DMS153 (cell line): Measurements from ENCODE around the gene TNFSF8.

Experiments used
- DNase-seq: peaks from one replicate; lab custom pipeline; 2025; lab: John Stamatoyannopoulos, UW

The TNFSF8 gene

DNA sequence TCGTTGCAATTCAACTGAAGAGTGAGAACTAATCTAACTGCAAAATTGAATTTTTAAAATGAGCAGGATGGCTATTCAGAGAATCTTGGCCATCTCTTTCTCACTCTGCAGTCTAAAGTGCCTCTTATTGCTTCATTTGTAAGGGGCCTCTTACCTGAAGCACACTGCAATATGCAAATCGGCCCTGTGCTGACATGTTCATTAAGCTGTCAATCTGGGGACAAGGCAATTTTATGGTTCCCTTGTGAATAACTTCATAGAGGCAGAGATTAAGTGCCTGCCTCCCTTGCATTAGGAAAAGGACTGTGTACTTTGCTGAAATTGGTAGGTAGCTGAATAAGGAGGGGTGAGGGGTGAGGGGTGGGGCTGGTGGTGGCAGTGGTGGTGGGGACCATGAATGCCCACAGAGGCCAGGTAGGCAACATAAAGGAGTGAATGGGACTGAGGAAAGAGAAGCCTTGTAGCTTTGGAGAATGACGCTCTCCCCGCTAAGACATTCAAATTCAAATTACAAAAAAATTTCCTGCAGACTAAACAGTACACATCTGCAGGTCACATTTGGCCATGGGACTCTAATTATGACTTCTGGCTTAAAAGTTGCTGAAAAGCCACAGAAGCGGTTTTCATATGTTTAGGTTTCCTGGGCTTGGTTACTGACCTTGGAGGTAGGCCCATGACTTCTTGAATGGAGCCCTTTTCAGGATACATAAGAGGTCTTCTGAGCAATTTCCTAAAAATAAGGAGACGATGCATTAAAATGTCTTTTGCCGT, 25.0 kb downstream of the TNFSF8 start:
- DNase-seq = peak; percentile 88

DNA sequence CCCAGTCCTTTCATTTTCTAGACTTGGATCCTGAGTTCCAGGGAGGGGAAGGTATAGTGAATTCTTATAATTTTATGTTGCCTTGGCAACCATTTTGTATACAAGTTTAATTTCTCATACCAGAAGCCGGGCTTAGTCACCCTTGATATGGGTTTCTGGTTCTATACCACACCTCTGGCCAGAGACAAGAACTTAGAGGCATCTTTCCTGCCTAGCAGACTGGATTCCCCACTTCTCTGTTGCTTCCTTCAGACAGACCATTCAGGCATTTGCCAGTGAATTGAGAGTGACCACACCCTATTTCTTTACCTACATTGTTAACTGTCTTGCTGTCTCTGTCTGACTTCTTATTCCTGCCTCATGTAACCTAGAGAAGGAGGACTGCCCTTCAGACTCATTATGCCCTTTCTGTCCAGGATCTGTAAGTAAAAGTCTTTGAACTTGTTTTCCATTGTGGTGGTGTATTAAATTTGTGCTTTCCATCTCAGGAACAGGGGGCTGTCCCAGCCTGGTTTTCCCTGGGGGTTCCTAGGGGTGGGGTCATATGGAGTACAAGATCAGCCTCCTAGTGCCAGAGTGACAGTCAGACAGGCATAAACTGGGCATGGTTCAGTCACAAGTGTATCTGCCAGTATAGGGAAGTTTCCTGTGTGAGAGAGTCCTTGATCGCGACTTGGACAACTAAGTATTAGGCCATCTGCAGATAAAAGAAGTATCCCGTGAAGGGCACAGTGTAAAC, 27.4 kb downstream of the TNFSF8 start:
- DNase-seq = no peak

DNA sequence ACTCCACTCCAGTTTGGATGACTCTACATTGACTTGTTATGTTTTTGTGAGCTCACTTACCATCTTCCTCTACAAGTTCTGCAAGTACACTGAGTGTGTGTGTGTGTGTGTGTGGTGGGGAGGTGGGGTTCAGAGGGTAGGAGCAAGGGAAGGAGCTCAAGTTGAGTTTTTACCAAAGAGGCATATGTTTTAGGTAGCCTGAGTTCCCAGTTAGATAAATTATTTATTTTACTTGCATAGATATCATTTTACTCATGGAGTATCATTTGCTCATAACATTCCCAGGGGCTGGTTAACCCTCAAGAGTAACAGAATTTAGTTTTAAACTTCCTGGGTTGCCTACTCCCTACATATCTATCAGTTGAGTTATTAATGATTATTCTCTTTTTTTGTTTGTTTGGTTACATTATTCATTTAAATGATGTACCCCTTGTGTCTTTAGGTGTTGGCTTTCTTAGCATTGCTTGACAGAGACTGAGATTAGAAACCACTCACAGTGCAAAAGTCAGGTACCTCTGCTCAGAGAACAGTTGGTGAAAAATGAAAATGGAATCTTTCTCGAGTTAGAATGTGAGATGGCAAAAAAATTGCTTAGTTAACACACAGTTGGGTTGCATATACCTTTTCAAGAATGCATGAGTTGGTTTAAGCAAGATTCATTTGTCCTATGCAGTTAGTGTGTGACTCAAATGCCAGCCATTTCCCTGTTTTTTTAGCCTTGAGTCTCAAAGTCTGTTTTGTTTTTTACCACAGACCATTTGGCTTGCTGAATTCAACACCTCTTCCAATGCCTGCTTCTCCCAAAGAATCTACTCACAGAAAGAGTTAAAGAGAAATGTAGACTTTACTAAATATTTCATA, 29.2 kb downstream of the TNFSF8 start:
- DNase-seq = no peak

DNA sequence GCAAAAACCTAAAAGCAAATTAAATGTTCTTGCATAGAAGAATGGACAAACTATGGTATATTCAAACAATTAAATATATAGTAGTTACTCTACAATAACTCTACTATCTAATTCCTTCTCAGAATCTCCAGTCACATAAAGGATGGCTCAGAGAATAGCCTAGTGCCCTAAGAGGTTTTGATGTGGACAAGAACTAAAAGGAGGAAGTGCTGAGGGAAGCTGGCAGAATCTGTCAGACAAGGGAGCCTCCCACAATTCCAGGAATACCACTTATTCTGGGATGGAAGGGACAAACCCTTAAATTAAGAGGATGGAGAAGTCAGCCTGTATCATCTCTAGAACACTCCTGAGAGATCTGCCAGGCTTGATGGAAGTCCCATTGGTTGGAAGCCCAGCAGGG, 30.4 kb downstream of the TNFSF8 start:
- DNase-seq = no peak

DNA sequence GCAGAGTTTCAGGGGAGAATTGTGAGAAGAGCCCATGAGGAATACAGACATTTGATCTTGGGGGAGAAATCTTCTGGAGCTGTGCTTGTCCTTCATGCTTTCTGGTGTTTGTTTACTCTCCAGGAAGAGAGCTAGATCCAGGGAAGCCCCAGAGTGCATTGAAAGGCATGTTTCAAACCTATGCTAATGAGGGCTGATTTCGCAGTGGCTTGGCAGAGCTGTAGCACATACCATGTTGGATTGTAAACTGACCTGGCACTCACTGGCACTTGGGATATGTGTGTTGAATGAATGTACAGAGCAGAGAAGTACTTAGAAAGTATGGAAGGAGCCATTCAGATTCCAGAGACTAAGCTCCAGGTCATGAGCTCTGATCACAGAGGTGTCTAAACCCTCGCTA, 30.9 kb downstream of the TNFSF8 start:
- peak; percentile 37 for DNase-seq

DNA sequence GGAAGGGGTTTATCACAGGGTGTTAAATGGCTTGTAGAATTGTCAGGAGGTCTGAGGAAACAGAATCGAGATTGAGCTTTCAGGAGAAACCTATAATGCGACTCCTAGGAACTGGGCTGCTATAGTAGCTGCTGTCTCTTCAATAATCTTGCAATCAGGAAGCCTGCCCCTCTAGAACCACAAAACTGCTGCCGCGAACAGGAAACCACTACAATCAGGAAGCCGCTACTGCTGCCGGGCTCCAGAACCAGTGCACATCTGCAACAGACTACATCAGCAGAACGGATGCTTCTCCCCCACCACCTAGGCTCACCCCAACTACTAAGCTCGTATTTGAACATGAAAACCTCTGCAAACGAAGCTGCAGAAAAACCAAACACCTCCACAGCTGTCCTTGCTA, 31.6 kb downstream of the TNFSF8 start:
- no peak for DNase-seq

DNA sequence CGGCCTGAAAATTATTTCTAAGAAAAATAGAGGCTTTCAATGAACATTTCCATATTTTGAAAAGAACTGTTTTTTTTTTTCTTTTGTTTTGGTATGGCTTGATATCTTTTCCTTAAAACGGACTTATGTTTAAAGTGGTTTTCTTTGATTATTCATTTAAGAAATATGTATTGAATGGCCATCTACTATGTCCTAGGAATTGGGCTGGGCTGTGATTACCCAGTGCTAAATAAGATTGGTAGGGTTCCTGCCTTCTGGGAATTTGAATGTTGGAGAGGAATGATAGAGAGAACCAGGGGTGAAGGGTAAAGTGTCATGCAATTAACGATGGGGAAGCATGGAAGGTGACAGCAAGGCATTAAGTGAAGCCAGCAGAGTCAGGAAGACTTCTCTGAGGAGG, 33.2 kb downstream of the TNFSF8 start:
- no peak for DNase-seq

DNA sequence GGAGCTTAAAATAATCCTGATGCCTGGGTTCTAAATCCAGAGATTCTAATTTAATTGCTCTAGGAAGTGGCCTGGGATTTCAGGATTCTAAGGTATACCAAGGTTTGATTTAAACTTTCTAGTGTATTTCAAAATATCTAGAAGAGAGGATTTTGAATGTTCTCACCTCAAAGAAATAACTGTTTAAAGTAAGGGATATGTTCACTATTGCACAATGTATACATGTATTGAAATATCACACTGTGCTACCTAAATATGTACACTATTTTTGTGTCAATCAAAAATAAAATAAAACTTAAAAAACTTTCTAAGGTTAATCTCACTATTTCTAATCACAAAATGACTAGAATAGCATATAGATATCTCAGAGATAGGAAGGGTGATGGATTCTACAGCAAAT, 34.0 kb downstream of the TNFSF8 start:
- DNase-seq = no peak

DNA sequence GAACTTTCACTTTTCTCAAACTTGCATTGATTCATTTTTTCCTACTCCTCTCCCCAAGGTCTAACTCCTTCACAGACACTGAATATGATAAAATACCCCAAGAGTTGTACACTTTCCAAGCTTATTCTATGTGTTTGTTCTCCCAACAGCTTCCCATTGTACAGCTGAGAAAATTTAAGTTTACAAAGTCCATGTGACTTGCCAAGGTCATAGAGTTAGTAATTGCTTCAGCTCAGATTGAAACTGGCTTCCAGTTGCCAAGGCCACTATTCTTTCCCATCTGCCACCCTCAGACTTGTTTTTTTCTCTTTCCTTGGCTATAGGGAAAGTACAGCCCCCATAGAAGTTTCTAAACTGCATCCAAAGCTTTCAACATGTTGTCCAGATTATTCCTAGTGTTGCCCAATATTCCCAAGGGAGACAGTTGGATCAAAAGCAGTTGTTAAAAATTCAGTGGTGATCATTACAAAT, 34.8 kb downstream of the TNFSF8 start:
- DNase-seq = no peak

DNA sequence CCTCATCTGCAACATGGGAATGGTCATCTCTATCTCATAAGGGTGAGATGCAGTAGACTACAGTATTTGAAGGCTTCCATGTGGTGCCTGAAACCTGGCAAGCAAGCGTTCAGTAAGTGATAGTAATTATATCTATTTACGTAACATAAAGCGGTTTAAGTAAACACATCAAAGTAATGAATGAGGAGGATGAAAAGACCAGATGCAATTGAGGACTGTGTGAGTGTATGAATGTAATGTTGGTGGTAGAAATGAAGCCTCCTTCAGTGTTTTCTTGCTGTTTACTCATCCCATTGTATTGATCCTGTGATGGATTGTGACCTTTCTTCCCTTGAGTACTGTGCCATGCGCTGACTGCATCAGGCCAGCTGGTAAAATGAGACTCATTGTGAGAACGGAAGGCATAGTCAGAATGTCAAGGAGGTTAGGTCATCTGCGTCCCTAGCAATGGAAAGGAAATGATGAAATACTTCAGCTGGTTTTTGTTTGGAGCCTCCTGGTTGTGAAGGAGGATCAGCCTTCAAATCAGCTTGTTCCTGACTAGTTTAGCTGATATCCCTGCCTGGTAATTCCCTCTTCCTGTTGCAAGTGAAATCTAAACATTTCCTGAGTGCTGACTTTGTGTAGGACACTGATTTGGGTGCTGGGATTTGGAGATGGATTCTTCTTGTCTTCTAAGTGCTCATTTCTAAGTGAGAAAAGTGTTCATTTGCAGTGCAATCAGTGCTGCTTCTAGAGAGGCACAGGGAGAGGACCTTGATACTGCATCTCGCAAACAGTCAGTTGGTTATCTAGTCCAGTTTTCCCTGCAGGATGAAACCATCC, 35.6 kb downstream of the TNFSF8 start:
- DNase-seq = peak; percentile 67

DNA sequence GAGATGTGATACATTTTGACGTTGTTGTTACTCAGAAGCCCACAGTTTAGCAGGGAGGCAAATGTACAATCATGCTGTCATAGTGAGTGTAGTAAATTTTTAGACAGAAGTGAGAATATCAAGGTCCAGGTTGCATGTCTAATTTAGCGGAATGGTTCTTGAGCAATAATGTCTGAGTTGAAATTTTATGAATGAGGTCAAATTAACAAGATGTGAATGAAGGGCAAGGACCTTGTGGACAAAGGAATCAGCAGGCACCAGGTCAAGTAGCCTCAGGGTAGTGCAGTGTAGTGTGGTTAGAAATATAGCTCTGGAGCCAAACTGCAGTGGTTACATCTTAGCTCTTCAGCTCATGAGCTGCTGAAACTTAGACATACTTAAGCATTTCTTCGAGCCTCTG, 36.2 kb downstream of the TNFSF8 start:
- no peak for DNase-seq

DNA sequence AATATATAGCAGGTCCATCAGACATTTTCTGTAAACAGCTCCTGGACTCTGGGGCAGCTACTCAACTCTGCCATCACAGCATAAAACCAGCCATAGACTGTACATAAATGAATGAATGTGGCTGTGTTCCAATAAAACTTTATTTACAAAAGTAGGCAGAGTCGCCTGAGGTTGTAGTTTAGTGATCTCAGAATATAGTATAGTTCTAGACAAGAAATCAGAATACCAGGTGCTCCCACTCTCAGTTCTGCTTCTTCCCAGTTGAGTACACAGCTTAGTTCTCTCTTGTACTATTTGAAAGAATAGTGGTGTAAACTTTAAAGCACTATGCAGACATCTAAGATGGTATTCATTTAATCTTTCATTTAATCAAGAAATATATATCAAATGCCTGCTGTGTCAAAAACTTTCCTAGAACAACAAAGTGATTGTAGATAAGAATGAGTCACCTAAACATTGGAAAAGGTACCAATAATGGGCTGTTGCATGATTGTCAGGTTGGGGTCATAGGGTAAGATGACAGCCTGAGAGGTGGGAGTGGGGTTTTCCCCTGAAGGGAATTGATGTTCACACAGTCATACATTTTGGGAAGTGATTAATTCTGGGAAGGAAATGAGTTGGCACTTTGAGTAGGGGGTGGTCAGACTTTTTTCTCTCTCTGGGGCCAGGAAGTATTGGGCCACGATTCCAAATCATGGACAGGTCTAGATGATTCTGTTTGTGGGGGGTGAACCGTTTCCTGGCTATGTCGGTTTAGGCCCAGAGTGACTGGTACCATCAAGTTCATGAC, 37.0 kb downstream of the TNFSF8 start:
- DNase-seq = no peak

DNA sequence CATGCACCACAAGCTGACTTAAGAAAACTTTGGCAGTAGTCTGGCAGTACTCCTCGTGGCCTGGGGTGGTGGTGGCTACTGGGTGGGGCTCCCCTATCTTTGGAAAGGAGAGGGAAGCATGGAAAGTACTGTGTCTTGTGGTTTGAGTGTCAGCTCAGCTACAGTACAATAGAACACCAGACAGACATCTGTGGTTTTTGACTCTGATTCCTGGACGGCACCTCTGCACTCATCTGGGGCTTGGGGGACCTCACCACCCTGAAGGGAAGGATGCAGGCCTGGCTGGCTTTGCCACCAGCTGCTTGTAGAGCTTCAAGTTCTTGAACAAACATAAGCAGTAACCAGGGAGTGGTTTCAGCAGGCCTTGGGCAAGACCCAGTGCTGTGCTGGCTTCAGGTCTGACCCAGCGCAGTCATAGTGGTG, 40.6 kb downstream of the TNFSF8 start:
- DNase-seq = peak; percentile 25

DNA sequence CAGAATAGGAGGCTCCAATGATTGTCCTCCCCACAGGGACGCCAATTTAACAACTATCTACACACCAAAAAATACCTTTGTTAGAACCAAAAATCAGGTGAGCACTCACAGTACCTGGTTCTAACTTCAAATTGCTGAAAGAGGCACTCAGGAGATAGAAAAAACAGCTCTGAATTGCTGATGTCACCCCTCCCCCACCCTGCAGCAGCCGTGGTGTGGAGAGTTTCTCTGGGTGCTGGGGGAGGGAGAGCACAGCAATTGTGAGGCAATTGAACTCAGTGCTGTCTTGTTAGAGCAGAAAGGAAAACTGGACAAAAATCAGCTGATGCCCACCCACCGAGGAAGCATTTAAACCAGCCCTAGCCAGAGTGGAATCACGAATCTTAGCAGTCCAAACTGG, 41.8 kb downstream of the TNFSF8 start:
- no peak for DNase-seq

DNA sequence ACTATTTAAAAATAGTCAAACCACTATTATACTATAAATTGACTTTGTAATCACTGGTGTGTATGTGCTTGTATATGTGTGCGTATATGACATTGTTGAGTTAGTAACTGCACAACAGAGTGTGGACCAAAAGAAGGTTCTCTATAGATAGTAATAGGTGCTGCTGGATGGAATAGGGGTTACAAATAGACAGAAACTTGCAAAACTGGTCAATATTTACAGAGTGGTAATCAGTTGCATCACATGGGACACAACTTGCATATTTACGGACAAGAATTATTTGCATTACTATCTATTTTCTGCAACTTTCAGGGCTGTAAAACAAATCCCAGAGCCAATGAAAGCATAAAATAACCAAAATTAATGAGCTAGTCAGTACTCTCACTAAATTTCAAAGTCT, 42.4 kb downstream of the TNFSF8 start:
- DNase-seq = no peak

DNA sequence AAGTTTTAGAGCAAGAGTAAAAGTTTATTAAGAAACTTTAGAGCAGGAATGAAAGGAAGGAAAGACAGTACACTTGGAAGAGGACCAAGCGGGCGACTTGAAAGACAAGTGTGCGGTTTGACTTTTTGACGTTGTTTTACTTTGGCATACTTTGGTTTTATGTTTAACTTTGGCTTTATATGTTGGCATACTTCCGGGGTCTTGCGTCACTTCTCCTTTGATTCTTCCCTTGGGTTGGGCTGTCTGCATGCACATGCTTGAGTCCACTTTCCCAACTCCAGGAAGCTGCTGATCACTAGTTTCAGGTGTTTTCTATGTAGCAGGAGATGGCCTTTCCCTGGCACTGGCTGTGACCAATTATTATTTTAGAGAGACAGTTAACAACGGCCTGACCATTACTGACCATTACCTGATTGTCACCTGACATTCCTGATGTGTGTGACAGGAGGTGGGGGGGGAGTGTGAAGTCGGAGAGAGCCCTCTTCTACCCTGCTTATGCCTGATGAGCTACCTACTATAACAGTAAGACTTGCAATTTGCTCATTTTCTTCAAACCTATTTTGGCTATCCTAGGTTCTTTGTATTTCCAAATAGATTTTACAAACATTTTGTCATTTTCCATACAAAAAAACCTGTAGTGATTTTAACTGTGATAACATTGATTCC, 45.5 kb downstream of the TNFSF8 start:
- DNase-seq = no peak

DNA sequence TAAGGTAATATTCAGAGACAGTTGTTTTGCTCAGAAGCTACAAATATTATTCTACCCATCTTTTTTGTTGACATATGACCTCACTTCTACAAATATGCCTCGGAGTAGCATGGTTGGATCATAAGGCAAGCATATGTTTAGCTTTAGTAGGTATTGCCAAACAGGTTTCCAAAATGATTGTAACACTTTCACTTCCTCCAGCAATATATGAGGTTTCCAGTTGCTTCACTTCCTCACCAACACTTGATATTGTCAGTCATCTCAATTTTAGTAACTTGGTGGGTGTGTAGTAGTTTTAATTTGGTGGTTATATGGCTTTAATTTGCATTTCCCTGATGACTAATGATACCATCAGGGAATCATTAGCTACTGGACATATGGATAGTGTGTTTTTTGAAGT, 46.7 kb downstream of the TNFSF8 start:
- no peak for DNase-seq

DNA sequence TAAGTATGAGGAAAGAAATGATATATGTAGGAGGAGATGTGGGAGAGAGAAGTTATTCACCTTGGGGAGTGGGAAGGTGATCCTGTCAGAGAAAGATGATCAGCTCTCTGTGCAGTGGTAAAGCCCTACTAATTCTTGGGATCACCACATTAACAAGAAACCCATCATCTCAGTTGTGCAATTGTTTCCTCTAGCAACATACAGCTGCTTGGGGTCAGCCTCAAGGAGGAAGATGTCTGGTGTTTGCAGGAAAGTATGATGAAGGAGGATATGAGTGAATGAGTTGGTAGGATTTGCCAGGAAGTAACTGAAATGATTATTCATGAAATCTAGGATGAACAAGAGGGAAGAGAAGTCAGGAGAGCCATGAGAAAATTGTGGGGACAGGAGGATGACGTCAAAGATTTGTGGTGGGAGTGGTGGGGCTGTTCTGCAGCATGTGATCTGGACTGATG, 50.1 kb downstream of the TNFSF8 start:
- DNase-seq = no peak

DNA sequence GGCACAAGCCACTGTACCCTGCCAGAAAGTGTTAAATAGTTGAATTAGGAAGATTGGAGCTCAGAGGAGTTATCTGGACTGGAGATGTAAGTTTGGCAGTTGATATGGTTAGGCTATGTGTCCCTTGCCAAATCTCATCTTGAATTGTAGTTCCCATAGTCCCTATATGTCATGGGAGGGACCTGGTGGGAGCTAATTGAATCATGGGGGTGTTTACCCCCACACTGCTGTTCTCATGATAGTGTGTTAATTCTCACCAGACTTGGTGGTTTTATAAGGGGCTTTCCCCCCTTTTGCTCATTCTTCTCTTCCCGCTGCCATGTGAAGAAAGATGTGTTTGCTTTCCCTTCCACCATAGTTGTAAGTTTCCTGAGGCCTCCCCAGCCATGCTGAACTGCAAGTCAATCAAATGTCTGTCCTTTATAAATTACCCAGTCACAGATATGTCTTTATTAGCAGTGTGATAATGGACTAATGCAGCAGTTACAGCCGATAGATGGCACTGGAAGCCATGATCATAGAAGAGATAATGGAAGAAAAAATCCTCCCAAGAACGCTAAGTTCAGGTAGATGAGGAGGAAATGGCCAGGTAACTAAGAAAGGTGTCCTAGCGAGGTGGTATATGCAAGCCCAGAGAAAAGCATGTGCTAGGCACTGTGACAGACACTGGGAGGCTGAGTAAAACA, 51.4 kb downstream of the TNFSF8 start:
- no peak for DNase-seq

DNA sequence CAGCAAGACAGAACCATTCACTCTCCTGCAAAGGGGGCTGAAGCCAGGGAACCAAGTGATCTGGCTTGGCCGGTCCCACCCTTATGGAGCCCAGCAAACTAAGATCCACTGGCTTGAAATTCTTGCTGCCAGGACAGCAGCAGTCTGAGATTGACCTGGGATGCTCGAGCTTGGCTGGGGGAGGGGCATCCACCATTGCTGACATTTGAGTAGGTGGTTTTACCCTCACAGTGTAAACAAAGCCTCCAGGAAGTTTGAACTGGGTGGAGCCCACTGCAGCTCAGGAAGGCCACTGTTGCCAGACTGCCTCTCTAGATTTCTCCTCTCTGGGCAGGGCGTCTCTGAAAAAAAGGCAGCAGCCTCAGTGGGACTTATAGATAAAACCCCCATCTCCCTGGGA, 60.5 kb downstream of the TNFSF8 start:
- peak; percentile 56 for DNase-seq
